K562 (cell line): ENCODE data around the gene CD79A. TPM values are rescaled to one million over a fixed set of nuclear protein-coding genes. Genes with fewer than 3 reads are reported as not detected.

ENCODE experiments used
- ATAC-seq: fragments of 200-7000 bp; cut with Tn5 transposase; 3 replicates; pipeline ENCODE4 v1.9.1; 2020; ENCODE audit warnings: moderate library complexity
- BruUV-seq: library from RNA; stranded (reverse); fragments of 400-500 nt; replicated peaks from 2 replicates; lab custom pipeline; 2021; lab: Mats Ljungman, UMichigan
- CTCF ChIA-PET: fragments of 300-600 bp; formaldehyde crosslinking; extraction: SDS; loops from one replicate; lab custom pipeline; 2021; ENCODE audit warnings: low intra/inter-chr PET ratio; lab: Yijun Ruan, JAX
- POLR2A ChIA-PET: fragments of 300-600, 350-650 bp; sonication (Branson Sonifier 250); formaldehyde crosslinking; extraction: SDS; loops from one replicate; lab custom pipeline; 2021; ENCODE audit warnings: antibody characterized with exemption, inconsistent platforms; lab: Yijun Ruan, JAX
- DNase-seq, 4 experiments: peaks; one replicate each; pipeline versions ENCODE4 v3.0.0 to v3.0.0-alpha.2; 2011 to 2018; ENCODE audit warnings: low spot score in 3 of 4, mixed read lengths in 3 of 4; ENCODE audit errors: extremely low read depth in 1 of 4
- FAIRE-seq: peaks from 2 replicates; lab custom pipeline; 2011; peaks lifted over from hg19 to GRCh38; lab: Jason Lieb, UNC
- H2AFZ ChIP-seq: 2 replicates; pipeline ENCODE4 v1.6.0; 2011; ENCODE audit warnings: low read depth, low read length, control low read depth, inconsistent platforms
- H3K27ac ChIP-seq: fragments of 200-600 bp; 3 replicates; pipeline ENCODE4 v1.8.0; 2011; ENCODE audit warnings: low read depth, mild to moderate bottlenecking, control low read depth, inconsistent platforms, low read length, moderate library complexity, mixed read lengths; ENCODE audit errors: extremely low read depth
- H3K27me3 ChIP-seq, 2 experiments: fragments of 300-600 bp in 1 of 2; 2 replicates in 1 of 2; 3 replicates in 1 of 2; pipeline versions ENCODE4 v1.6.0 to v1.8.0; 2011; ENCODE audit warnings: inconsistent platforms in 2 of 2, low read length in 2 of 2, mild to moderate bottlenecking in 1 of 2, mixed read lengths in 1 of 2, moderate library complexity in 1 of 2; ENCODE audit not compliant: control insufficient read depth in 2 of 2, insufficient read depth in 2 of 2
- H3K36me3 ChIP-seq: fragments of 300-600 bp; 3 replicates; pipeline ENCODE4 v1.8.0; 2011; ENCODE audit warnings: mild to moderate bottlenecking, low read length, inconsistent platforms; ENCODE audit not compliant: control insufficient read depth, insufficient read depth
- H3K4me1 ChIP-seq, 2 experiments: fragments of 200-600 bp in 1 of 2; replicated peaks in 1 of 2; 2 replicates in 1 of 2; 3 replicates in 1 of 2; pipeline versions ENCODE4 v1.5.1 to v1.8.0; 2011; ENCODE audit warnings: inconsistent platforms in 2 of 2, low read length in 2 of 2, mild to moderate bottlenecking in 1 of 2, mixed read lengths in 1 of 2, moderate library complexity in 1 of 2; ENCODE audit not compliant: control insufficient read depth in 2 of 2, insufficient read depth in 2 of 2
- H3K4me2 ChIP-seq: 2 replicates; pipeline ENCODE4 v1.6.1; 2011; ENCODE audit warnings: low read length, control low read depth, inconsistent platforms, mixed read lengths; ENCODE audit not compliant: insufficient read depth
- H3K4me3 ChIP-seq: fragments of 200-600 bp; sonication (generic), shearing (Covaris generic); 2 replicates; pipeline ENCODE4 v1.5.1; 2016; ENCODE audit warnings: control low read depth, inconsistent platforms
- H3K79me2 ChIP-seq: fragments of 200-600 bp; 3 replicates; pipeline ENCODE4 v1.8.0; 2011; ENCODE audit warnings: low read length, inconsistent platforms; ENCODE audit not compliant: control insufficient read depth, insufficient read depth
- H3K9ac ChIP-seq, 2 experiments: 2 replicates each; pipeline versions ENCODE4 v1.6.0 to v1.6.1; 2011; ENCODE audit warnings: low read depth in 2 of 2, low read length in 2 of 2, control low read depth in 1 of 2, inconsistent platforms in 1 of 2, mild to moderate bottlenecking in 1 of 2, mixed read lengths in 1 of 2; ENCODE audit not compliant: insufficient read depth in 1 of 2
- H3K9me1 ChIP-seq: one replicate; pipeline ENCODE4 v1.6.0; 2011; ENCODE audit warnings: inconsistent platforms, mild to moderate bottlenecking, low read length, moderate library complexity; ENCODE audit not compliant: control insufficient read depth, insufficient read depth
- H3K9me3 ChIP-seq: replicated peaks from 2 replicates; pipeline ENCODE4 v1.5.1; 2011; ENCODE audit warnings: low read depth, low read length, inconsistent platforms; ENCODE audit not compliant: control insufficient read depth, insufficient read depth
- H4K20me1 ChIP-seq: replicated peaks from 2 replicates; pipeline ENCODE4 v1.6.1; 2011; ENCODE audit warnings: low read length, inconsistent platforms, mixed read lengths; ENCODE audit not compliant: control insufficient read depth, insufficient read depth
- BCOR ChIP-seq: fragments of 450-650 bp; IDR thresholded peaks from 2 replicates; pipeline ENCODE4 v1.6.1; 2016
- HNRNPK ChIP-seq: fragments of 200-400 bp; formaldehyde crosslinking; IDR thresholded peaks from one replicate; pipeline ENCODE4 v1.6.1; 2018; ENCODE audit warnings: mild to moderate bottlenecking, low read depth, low read length; ENCODE audit not compliant: poor library complexity, severe bottlenecking
- KDM1A ChIP-seq, 2 experiments: fragments of 450-650 bp; IDR thresholded peaks; 2 replicates each; pipeline ENCODE4 v1.6.1; 2016; ENCODE audit warnings: mild to moderate bottlenecking in 2 of 2
- PHTF2 ChIP-seq: fragments of 250-450 bp; sonication (Bioruptor Pico); IDR thresholded peaks from 2 replicates; pipeline ENCODE4 v1.5.0; 2021; ENCODE audit warnings: mild to moderate bottlenecking
- POLR2G ChIP-seq: fragments of 200-400 bp; formaldehyde crosslinking; IDR thresholded peaks from 2 replicates; pipeline ENCODE4 v1.6.1; 2017; ENCODE audit warnings: low read depth, mild to moderate bottlenecking, antibody characterized with exemption, low read length, moderate library complexity
- PRMT5 ChIP-seq: sonication (generic); formaldehyde crosslinking; IDR thresholded peaks from 2 replicates; pipeline ENCODE4 v1.5.0; 2020; ENCODE audit warnings: missing genetic modification reagents
- SMARCA5 ChIP-seq: fragments of 450-650 bp; IDR thresholded peaks from 2 replicates; pipeline ENCODE4 v1.6.1; 2016
- ZFP36 ChIP-seq: fragments of 150-350 bp; IDR thresholded peaks from 2 replicates; pipeline ENCODE4 v1.6.1; 2018; ENCODE audit warnings: low read length, low read depth; ENCODE audit not compliant: partially characterized antibody
- ZNF3 ChIP-seq: fragments of 250-450 bp; sonication (Bioruptor Pico); IDR thresholded peaks from 2 replicates; pipeline ENCODE4 v1.5.0; 2021; ENCODE audit warnings: mild to moderate bottlenecking, moderate library complexity
- WGBS: fragments of 100-300 bp; shearing (Covaris generic); methylation state at CpG from one replicate; pipeline ENCODE4 v1.1.6; 2016; ENCODE audit warnings: low coverage, mixed read lengths; ENCODE audit not compliant: insufficient coverage; ENCODE audit errors: missing lambda C conversion rate; 5-methylcytosine and 5-hydroxymethylcytosine counted together
- in situ Hi-C: fragments of 300-500 bp; cut with MboI; formaldehyde crosslinking; loops from 4 replicates; pipeline ENCODE4 v1.15.0; 2018; ENCODE audit warnings: inconsistent platforms, mixed read lengths
- intact Hi-C: fragments of 100-400 bp; cut with micrococcal nuclease; formaldehyde crosslinking; loops from 2 replicates; pipeline ENCODE4 v1.14.2; 2022
- polyA plus RNA-seq, 8 experiments: library from polyadenylated mRNA; depleted of rRNA in 4 of 8; stranded (reverse) in 5 of 8; unstranded in 3 of 8; fragments of >200 nt; fragmentation: Nextera tagmentation in 2 of 8; fragmentation: Illumina TruSeq in 1 of 8; extraction: Ambion mirVana in 2 of 8; extraction: Trizol in 1 of 8; gene quantifications; 2 replicates each; pipeline versions ENCODE4 v1.2.1 to v1.2.3, GENCODE V29; 2011 to 2014; ENCODE audit warnings: inconsistent platforms in 1 of 8, missing spikeins in 1 of 8
- total RNA-seq, 7 experiments: library from RNA; depleted of rRNA in 6 of 7; stranded (reverse); fragments of >200 nt in 6 of 7; fragmentation: Illumina TruSeq in 2 of 7; extraction: Trizol in 2 of 7; gene quantifications; 2 replicates each; pipeline versions ENCODE4 v1.2.1 to v1.2.3, GENCODE V29; 2011 to 2021; ENCODE audit warnings: low replicate concordance in 1 of 7

Gene CD79A
- total and polyA plus RNA-seq, 9 of the 15 experiments (the other 6 are each of a cell fraction or from before 2014, with no cell fraction given): 0.04 to 0.72 (median 0.17) TPM; not detected in 3

DNA sequence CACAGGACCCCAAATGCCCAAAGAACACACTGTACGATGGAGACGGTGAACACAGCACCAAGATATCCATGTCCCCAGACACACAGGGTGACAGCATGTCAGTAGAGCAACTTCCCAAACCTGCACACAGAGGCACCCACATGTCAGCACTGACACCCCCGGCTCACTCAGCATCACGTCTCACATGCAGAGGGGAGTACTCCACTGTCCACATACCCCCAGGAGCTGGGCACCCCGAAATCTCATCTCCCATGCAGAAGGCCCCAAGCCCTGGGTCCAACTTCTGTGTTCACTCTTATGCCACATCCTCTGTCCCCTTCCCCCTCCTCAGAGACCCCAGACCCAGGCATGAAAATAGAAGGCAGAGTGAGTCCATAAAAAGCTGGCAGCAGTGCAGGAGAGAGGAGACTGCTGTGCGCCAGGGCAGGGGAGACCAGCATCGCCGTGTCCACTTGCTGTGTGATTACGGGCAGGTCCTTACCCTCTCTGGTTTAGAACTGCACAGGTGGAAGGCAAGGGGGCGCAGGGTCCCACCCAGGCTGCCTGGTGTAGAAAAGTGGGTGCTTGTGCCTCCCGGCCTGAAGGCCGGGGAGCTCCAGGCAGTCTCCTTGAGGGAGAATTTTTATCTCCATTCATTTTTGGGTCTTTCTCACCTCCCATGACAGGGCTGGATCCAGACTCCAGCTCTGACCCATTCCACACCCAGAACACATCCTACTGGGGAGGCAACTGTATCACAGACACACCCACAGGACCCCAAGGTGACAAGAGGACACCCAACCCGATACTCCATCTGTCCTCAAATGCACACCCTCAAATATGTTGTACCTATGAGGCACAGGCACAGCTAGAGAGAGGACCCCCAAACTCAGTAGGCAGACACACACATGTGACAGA lies 34.2 kb downstream of the CD79A start:
- CTCF ChIA-PET: no interaction called here
- no peak overlapping the region for H3K4me3 ChIP-seq
- intact Hi-C loops: no loop called here
- TF ChIP-seq POLR2G (peak; percentile 20; the same call in 1 of the 2 replicates), KDM1A (IDR thresholded peaks at IDR 0.05) (0 out of 4 replicates have a peak, but pooled peaks of 1 of the 2 experiments have one; percentile 9), SMARCA5 (no peak), ZFP36 (peak; percentile 57), ZNF3 (no peak), BCOR (0 out of 2 replicates have a peak, but pooled peaks have one; percentile 13), PHTF2 (CRISPR knock-in tag) (no peak), HNRNPK (no peak), PRMT5 (CRISPR knock-in tag) (no peak)
- in situ Hi-C loops: no loop called here
- peaks cover 0 to 31% of the 10 kb centered on the region in 2 experiments; a peak in 2 of 5 replicates for H3K4me1 ChIP-seq
- H3K9me1 ChIP-seq: no peaks in the 10 kb centered on the region
- no TSS peak for BruUV-seq
- POLR2A ChIA-PET: interaction anchor here (0.6 to 1.4 kb wide), 5 partner anchors 10 to 129 kb away, joined by 3 to 4 read pairs (median 4); no protein-coding TSS in a partner anchor
- no peak overlapping the region for H3K4me2 ChIP-seq
- H2AFZ ChIP-seq: no peak overlapping the region
- H3K36me3 ChIP-seq: peaks cover 8% of the 10 kb centered on the region; the same call in 1 of the 3 replicates
- H3K9me3 ChIP-seq: no peaks in the 10 kb centered on the region
- WGBS: 16% methylated on average over 13 of the region's 13 CpGs
- peaks cover 25% of the 10 kb centered on the region; the same call in 1 of the 2 replicates for H4K20me1 ChIP-seq
- H3K27ac ChIP-seq: no peak overlapping the region
- no peak overlapping the region for H3K9ac ChIP-seq
- H3K79me2 ChIP-seq: no peaks in the 10 kb centered on the region
- H3K27me3 ChIP-seq: peaks cover 25 to 44% of the 10 kb centered on the region in 2 experiments
- ATAC-seq (no peak; the same call in 2 of the 3 replicates), DNase-seq (peak in 1 of 4 experiments; percentile 14), FAIRE-seq (no peak)
